Cardiac fibroblast (primary cell): ENCODE measurements around the gene DENND4A.

Experiments
- DNase-seq, 2 donors: peaks; one replicate each; pipeline versions ENCODE4 v3.0.0 to v3.0.0-alpha.2; 2010; ENCODE audit warnings: low read depth in 2 of 2
- H3K4me3 ChIP-seq, 2 donors: replicated peaks in 1 of 2; 1 replicate in 1 of 2; 2 replicates in 1 of 2; pipeline ENCODE4 v1.5.1; 2011; ENCODE audit warnings: low read depth in 2 of 2, low read length in 2 of 2, mild to moderate bottlenecking in 2 of 2, moderate library complexity in 1 of 2
- TF ChIP-seq, protein P1 (sequence below): IDR thresholded peaks from one replicate; pipeline ENCODE4 v1.5.1; 2011; ENCODE audit warnings: low read depth, mild to moderate bottlenecking, low read length, inconsistent platforms

DENND4A gene

DNA sequence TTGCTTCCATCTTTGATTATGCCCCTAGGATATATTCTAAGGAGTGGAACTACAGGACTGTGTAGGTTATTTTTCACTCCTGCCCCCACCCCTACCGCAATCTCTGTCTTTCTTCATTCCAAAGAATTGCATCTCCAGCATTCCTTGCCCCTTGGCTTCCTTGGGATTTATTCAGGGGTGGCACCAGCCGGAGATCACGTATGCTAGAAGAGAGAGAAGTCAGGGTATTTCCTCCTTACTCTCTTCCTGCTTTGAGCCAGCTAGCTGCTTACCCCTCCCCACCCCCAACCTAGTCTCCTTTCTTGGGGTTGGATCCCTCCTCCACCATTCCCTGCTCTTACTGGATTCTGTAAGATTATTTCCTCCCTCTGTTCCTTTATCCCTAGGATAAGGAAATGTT is 35.0 kb upstream of the DENND4A start:
- TF ChIP-seq, protein P1, sequence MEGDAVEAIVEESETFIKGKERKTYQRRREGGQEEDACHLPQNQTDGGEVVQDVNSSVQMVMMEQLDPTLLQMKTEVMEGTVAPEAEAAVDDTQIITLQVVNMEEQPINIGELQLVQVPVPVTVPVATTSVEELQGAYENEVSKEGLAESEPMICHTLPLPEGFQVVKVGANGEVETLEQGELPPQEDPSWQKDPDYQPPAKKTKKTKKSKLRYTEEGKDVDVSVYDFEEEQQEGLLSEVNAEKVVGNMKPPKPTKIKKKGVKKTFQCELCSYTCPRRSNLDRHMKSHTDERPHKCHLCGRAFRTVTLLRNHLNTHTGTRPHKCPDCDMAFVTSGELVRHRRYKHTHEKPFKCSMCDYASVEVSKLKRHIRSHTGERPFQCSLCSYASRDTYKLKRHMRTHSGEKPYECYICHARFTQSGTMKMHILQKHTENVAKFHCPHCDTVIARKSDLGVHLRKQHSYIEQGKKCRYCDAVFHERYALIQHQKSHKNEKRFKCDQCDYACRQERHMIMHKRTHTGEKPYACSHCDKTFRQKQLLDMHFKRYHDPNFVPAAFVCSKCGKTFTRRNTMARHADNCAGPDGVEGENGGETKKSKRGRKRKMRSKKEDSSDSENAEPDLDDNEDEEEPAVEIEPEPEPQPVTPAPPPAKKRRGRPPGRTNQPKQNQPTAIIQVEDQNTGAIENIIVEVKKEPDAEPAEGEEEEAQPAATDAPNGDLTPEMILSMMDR: no peak
- DNase-seq: no peak
- no peak overlapping the region for H3K4me3 ChIP-seq

DNA sequence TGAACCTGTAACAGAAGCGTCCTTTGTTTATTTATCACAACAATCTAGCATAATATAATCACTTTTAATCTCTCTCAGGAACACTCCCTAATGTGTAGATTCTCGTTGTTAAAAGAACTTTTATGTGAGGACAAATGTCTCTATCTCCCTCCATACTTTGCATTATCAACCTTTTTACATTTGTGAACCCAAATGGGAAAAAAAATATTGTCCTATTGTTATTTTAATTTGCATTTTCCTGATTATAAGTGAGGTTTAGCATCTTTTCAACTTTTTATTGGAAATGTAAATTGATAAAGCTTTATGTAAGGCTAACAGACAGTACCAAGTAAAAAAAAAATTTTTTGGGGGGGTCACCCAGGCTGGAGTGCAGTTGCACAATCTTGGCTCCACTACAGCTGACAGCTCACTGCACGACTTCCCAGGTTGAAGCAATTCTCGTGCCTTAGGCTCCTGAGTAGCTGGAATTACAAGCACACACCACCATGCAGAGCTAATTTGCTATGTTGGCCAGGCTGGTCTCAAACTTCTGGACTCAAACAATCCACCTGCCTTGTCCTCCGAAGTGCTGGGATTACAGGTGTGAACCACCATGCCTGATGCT is 33.0 kb upstream of the DENND4A start:
- TF ChIP-seq, protein P1: no peak
- peak; percentile 78 to 82 for DNase-seq
- H3K4me3 ChIP-seq: no peak overlapping the region

DNA sequence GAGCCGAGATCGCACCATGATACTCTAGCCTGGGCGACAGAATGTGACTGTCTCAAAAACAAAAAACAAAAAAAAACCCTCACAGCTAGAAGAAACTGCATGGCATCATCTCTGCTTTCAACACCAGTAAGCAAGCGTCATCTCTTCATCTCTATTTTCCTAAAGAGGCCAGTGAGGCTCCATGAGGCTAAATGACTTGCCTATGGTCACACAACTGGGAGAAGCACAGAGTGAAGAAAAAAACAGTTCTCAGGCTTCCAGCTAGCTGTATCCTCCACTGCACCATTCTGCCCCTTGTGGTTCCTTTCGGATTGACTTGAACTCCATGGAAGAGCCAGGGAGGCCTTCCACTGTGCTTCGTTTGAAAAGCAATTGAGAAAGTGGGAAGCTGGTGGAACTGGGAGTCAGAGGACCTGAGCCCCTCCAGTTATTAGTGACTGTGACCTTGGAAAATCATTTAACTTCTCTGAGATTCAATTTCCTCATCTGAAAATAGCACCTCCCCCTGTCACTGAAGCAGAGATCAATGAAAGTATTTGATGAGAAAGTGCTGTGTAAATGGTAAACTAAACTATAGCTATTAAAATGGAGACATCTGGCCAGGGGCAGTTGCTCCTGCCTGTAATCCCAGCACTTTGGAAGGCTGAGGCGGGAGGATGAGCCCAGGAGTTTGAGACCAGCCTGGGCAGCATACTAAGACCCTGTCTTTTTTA is 32.1 kb upstream of the DENND4A start:
- no peak overlapping the region for H3K4me3 ChIP-seq
- DNase-seq: peak; percentile 79 to 81
- TF ChIP-seq, protein P1: peak; percentile 83

DNA sequence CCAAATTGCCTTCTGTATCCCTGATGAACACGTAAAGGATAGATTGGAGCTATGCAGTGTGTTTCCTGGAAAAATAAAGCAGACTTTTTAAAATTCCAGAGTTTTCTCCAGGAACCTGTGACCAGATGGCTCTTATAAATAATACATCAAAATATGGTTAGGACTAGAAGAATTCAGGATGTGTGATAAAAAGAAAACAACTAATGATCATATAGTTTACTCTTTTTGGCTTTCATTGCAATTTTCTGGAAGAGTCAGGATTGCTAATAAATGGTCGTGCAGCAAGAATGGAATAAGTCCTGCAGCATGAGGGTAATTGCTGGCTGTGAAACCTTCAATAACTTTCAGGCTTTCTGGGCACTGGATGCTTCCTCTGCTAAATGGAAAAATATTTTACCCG is 30.2 kb upstream of the DENND4A start:
- TF ChIP-seq, protein P1: no peak
- no peak for DNase-seq
- H3K4me3 ChIP-seq: no peak overlapping the region

DNA sequence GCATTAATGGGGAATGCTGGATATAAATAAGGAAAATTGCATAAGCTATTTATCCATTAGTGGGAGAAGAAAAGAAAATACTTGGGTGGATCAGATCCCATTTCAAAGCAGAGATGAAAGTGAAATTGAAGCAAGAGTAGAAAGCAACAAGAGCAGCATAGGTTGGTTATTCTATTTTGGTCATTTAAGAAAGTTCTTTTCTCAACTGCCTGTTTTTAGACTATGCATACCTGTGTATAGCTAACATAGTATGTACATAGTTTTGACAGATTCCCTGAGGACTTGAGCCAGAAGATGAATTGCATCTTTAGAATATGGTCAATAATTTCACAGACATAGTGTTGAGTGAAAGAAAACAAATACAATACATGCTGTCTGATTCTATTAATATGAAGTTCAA is 29.0 kb upstream of the DENND4A start:
- TF ChIP-seq, protein P1: no peak
- no peak for DNase-seq
- H3K4me3 ChIP-seq: no peak overlapping the region

DNA sequence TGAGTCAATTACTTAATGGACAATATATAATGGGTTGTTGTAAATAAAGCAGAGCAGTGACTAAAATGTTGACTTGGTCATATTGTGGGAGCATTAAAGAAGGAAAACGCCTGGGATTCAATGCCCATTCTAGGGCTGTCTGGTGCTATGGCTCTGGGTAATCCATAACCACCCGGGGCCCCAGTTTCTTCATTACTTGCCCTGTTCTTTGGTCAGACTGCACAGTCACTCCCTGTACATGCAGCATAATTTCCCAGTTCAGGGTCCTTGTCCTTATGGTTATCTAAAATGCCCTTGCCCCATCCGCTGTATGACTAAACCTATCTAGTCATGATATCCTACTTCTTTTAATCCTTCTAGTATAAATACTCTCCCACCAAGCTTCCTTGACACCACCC is 27.5 kb upstream of the DENND4A start:
- DNase-seq: peak in 1 of 2 donors; percentile 20
- no peak overlapping the region for H3K4me3 ChIP-seq

More for the DNA sequence above, 27.5 kb upstream of the DENND4A start:
- TF ChIP-seq, protein P1: no peak
